ENCODE results near the gene PSEN2.
A peak's percentile ranks its signal among the peaks of the same experiment; 100 is the strongest.

Gene PSEN2

GRCh38 chr1:226867461-226868054 is 2.9 kb upstream of the PSEN2 start:
- TF ChIP-seq GABPA (IDR thresholded peaks at IDR 0.05; ENCODE audit: low read depth) (no peak), POLR2AphosphoS5 (IDR thresholded peaks at IDR 0.05; ENCODE audit: low read depth) (no peak), REST (IDR thresholded peaks at IDR 0.05; ENCODE audit: insufficient replicate concordance, low read depth) (no peak), SPI1 (IDR thresholded peaks at IDR 0.05; ENCODE audit: borderline replicate concordance, low read depth) (no peak), CTCF (IDR thresholded peaks at IDR 0.05; ENCODE audit: insufficient read depth, low read length) (no peak)
- Histone ChIP-seq H3K27ac (replicated peaks) (no peak overlapping the region), H3K4me3 (replicated peaks; ENCODE audit: insufficient read depth, low read length) (no peak overlapping the region), H3K27me3 (ENCODE audit: insufficient read depth, poor library complexity, severe bottlenecking) (peaks cover 38% of the 10 kb centered on the region)
- no peak for DNase-seq (ENCODE audit: low read depth in 1 of 2, low spot score in 1 of 2)

- DNase-seq (ENCODE audit: low read depth in 1 of 2, low spot score in 1 of 2) = no peak
- H3K27me3 ChIP-seq (ENCODE audit: insufficient read depth, poor library complexity, severe bottlenecking) = peaks cover 35% of the 10 kb centered on the region
- TF ChIP-seq REST (IDR thresholded peaks at IDR 0.05; ENCODE audit: insufficient replicate concordance, low read depth) (no peak), SPI1 (IDR thresholded peaks at IDR 0.05; ENCODE audit: borderline replicate concordance, low read depth) (no peak), GABPA (IDR thresholded peaks at IDR 0.05; ENCODE audit: low read depth) (no peak), CTCF (IDR thresholded peaks at IDR 0.05; ENCODE audit: insufficient read depth, low read length) (no peak), POLR2AphosphoS5 (IDR thresholded peaks at IDR 0.05; ENCODE audit: low read depth) (no peak)
- H3K27ac ChIP-seq (replicated peaks) = no peak overlapping the region
- no peak overlapping the region for H3K4me3 ChIP-seq (replicated peaks; ENCODE audit: insufficient read depth, low read length)
Measured at GRCh38 chr1:226868726-226869125, 1.7 kb upstream of the PSEN2 start.

- Histone ChIP-seq H3K4me3 (replicated peaks; ENCODE audit: insufficient read depth, low read length) (peak overlapping the region; percentile 47), H3K27ac (replicated peaks) (no peak overlapping the region), H3K27me3 (ENCODE audit: insufficient read depth, poor library complexity, severe bottlenecking) (peaks cover 35% of the 10 kb centered on the region)
- no peak for TF ChIP-seq REST (IDR thresholded peaks at IDR 0.05; ENCODE audit: insufficient replicate concordance, low read depth)
- no peak for TF ChIP-seq POLR2AphosphoS5 (IDR thresholded peaks at IDR 0.05; ENCODE audit: low read depth)
- no peak for TF ChIP-seq CTCF (IDR thresholded peaks at IDR 0.05; ENCODE audit: insufficient read depth, low read length)
- no peak for TF ChIP-seq GABPA (IDR thresholded peaks at IDR 0.05; ENCODE audit: low read depth)
- TF ChIP-seq SPI1 (IDR thresholded peaks at IDR 0.05; ENCODE audit: borderline replicate concordance, low read depth) = no peak
- no peak for DNase-seq (ENCODE audit: low read depth in 1 of 2, low spot score in 1 of 2)
Measured at GRCh38 chr1:226870026-226870400, 403 bp upstream of the PSEN2 start.
